NCI-H460 (cell line): ENCODE results near the gene MYOZ3. TPM values are rescaled to one million over a fixed set of nuclear protein-coding genes. Genes with fewer than 3 reads are reported as not detected.

Source experiments
- DNase-seq: peaks from one replicate; pipeline ENCODE4 v3.0.0-alpha.2; 2016; ENCODE audit warnings: low read depth; ENCODE audit errors: extremely low read depth
- total RNA-seq: library from RNA; depleted of rRNA; stranded (reverse); fragments of >200 nt; shearing (Covaris generic); gene quantifications from 2 replicates; pipeline ENCODE4 v1.2.3, GENCODE V29; 2014

Gene MYOZ3
- total RNA-seq, 1 experiment from 2014 or later: not detected

- peak; percentile 60 for DNase-seq
Measured at GRCh38 chr5:150656191-150657132, 4.6 kb upstream of the MYOZ3 start.

- DNase-seq: no peak
Measured at GRCh38 chr5:150658121-150658520, 2.9 kb upstream of the MYOZ3 start.

GRCh38 chr5:150658699-150659265 lies 2.3 kb upstream of the MYOZ3 start:
- no peak for DNase-seq

GRCh38 chr5:150659360-150660107 lies 1.5 kb upstream of the MYOZ3 start:
- no peak for DNase-seq

GRCh38 chr5:150660108-150660831 lies 781 bp upstream of the MYOZ3 start:
- no peak for DNase-seq

GRCh38 chr5:150661821-150662596 lies 958 bp downstream of the MYOZ3 start:
- no peak for DNase-seq

- DNase-seq: no peak
Measured at GRCh38 chr5:150662731-150663516, 1.9 kb downstream of the MYOZ3 start.

- DNase-seq: no peak
Measured at GRCh38 chr5:150663936-150664335, 2.9 kb downstream of the MYOZ3 start.

GRCh38 chr5:150665044-150665443 lies 4.0 kb downstream of the MYOZ3 start:
- no peak for DNase-seq

GRCh38 chr5:150670275-150670947 lies 9.4 kb downstream of the MYOZ3 start:
- no peak for DNase-seq

- DNase-seq: no peak
Measured at GRCh38 chr5:150670948-150671310, 9.9 kb downstream of the MYOZ3 start.

GRCh38 chr5:150671509-150672236 lies 10.6 kb downstream of the MYOZ3 start:
- no peak for DNase-seq

- DNase-seq: no peak
Measured at GRCh38 chr5:150672237-150672883, 11.3 kb downstream of the MYOZ3 start.

GRCh38 chr5:150672884-150673275 lies 11.8 kb downstream of the MYOZ3 start:
- DNase-seq: no peak

- DNase-seq: no peak
Measured at GRCh38 chr5:150674341-150674821, 13.3 kb downstream of the MYOZ3 start.

GRCh38 chr5:150675069-150675468 lies 14.0 kb downstream of the MYOZ3 start:
- DNase-seq: no peak

GRCh38 chr5:150676578-150676977 lies 15.5 kb downstream of the MYOZ3 start:
- DNase-seq: no peak
